Natural killer cell (primary cell): Measurements from ENCODE around the gene ZMAT5. TPM values are rescaled to one million over a fixed set of nuclear protein-coding genes. Genes with fewer than 3 reads are reported as not detected.

Experiments used
- ATAC-seq, 3 donors: fragments of 150-1000 bp in 2 of 3; fragments of 200-7000 bp in 1 of 3; cut with Tn5 transposase; 1 replicate in 1 of 3; 2 replicates in 2 of 3; pipeline ENCODE4 v1.10.0; 2021; ENCODE audit warnings: mild to moderate bottlenecking in 2 of 3, moderate library complexity in 2 of 3
- DNase-seq, 2 donors: peaks; one replicate each; pipeline versions ENCODE4 v3.0.0 to v3.0.0-alpha.2; 2013 to 2021; ENCODE audit warnings: mixed read lengths in 1 of 2
- H3K27ac ChIP-seq: one replicate; pipeline ENCODE4 v1.5.1; 2013; ENCODE audit warnings: mild to moderate bottlenecking, low read length
- H3K27me3 ChIP-seq: one replicate; pipeline ENCODE4 v1.6.1; 2013; ENCODE audit warnings: low read length; ENCODE audit not compliant: control insufficient read depth, insufficient read depth
- H3K36me3 ChIP-seq: one replicate; pipeline ENCODE4 v1.6.1; 2013; ENCODE audit warnings: low read length; ENCODE audit not compliant: control insufficient read depth, insufficient read depth
- H3K4me1 ChIP-seq: one replicate; pipeline ENCODE4 v1.6.1; 2013; ENCODE audit warnings: low read length; ENCODE audit not compliant: control insufficient read depth, insufficient read depth
- H3K4me3 ChIP-seq: one replicate; pipeline ENCODE4 v1.5.1; 2013; ENCODE audit warnings: low read length
- H3K9me3 ChIP-seq: one replicate; pipeline ENCODE4 v1.6.1; 2013; ENCODE audit warnings: low read length; ENCODE audit not compliant: control insufficient read depth, insufficient read depth
- H3K27ac Mint-ChIP-seq, 2 donors: one replicate each; pipeline ENCODE4 v1.8.0; 2022; ENCODE audit warnings: mild to moderate bottlenecking in 2 of 2, mixed read lengths in 2 of 2, moderate library complexity in 1 of 2
- H3K27me3 Mint-ChIP-seq, 2 donors: one replicate each; pipeline ENCODE4 v1.8.0; 2022; ENCODE audit warnings: low read depth in 2 of 2, mixed read lengths in 2 of 2
- H3K36me3 Mint-ChIP-seq: one replicate; pipeline ENCODE4 v1.8.0; 2022; ENCODE audit warnings: mixed read lengths
- H3K4me1 Mint-ChIP-seq, 2 donors: one replicate each; pipeline ENCODE4 v1.8.0; 2022; ENCODE audit warnings: mixed read lengths in 2 of 2
- H3K4me3 Mint-ChIP-seq: one replicate; pipeline ENCODE4 v1.8.0; 2022; ENCODE audit warnings: mild to moderate bottlenecking, moderate library complexity, mixed read lengths
- H3K9me3 Mint-ChIP-seq, 2 donors: one replicate each; pipeline ENCODE4 v1.8.0; 2022; ENCODE audit warnings: mixed read lengths in 2 of 2
- WGBS: methylation state at CpG from one replicate; pipeline ENCODE4 v1.1.7; 2013; ENCODE audit warnings: missing lambda C conversion rate; ENCODE audit not compliant: insufficient coverage; 5-methylcytosine and 5-hydroxymethylcytosine counted together
- intact Hi-C: fragments of 100-400 bp; cut with micrococcal nuclease; formaldehyde crosslinking; loops from one replicate; pipeline ENCODE4 v1.14.2; 2022
- total RNA-seq, 4 donors: library from RNA; stranded (reverse); fragments of 120-200 nt in 1 of 4; gene quantifications; one replicate each; pipeline versions ENCODE4 v1.2.3 to v1.2.4, GENCODE V29; 2013 to 2022
- TF ChIP-seq, protein P1 (sequence below): fragments of 200-600 bp; IDR thresholded peaks from one replicate; pipeline ENCODE4 v1.8.0; 2022; ENCODE audit warnings: antibody characterized with exemption

Gene ZMAT5
- total RNA-seq, 3 donors from 2014 or later (not counting 1 experiment from before 2014, with no cell fraction given) = 15.9 to 20.0 (median 16.0) TPM

DNA sequence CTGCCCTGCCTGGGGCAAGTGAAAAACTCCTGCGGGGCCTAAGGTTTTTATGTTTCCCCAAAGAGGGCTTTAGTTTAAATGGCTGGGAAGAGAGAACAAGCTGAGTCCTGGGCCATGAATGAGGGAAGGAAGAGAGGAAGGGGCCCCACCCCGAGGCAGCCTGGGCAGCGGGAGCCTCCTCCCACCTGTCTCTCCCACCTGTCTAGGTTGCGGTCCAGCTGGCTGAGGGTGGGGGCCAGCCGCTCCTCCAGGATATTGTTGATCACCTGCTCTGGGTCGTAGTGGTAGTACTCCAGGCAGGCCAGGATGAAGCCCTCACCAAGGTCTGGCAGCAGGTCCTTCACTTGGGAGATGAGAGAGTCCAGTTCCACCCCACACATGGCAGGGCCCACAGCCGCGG is 35.0 kb upstream of the ZMAT5 start:
- TF ChIP-seq, protein P1, sequence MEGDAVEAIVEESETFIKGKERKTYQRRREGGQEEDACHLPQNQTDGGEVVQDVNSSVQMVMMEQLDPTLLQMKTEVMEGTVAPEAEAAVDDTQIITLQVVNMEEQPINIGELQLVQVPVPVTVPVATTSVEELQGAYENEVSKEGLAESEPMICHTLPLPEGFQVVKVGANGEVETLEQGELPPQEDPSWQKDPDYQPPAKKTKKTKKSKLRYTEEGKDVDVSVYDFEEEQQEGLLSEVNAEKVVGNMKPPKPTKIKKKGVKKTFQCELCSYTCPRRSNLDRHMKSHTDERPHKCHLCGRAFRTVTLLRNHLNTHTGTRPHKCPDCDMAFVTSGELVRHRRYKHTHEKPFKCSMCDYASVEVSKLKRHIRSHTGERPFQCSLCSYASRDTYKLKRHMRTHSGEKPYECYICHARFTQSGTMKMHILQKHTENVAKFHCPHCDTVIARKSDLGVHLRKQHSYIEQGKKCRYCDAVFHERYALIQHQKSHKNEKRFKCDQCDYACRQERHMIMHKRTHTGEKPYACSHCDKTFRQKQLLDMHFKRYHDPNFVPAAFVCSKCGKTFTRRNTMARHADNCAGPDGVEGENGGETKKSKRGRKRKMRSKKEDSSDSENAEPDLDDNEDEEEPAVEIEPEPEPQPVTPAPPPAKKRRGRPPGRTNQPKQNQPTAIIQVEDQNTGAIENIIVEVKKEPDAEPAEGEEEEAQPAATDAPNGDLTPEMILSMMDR = no peak
- Histone ChIP-seq H3K9me3 (no peaks in the 10 kb centered on the region), H3K4me3 (no peak overlapping the region), H3K4me1 (peaks cover 24% of the 10 kb centered on the region), H3K27me3 (no peaks in the 10 kb centered on the region), H3K36me3 (peaks cover 83% of the 10 kb centered on the region), H3K27ac (no peak overlapping the region)
- no peak for ATAC-seq
- H3K27ac Mint-ChIP-seq = no peak overlapping the region
- intact Hi-C loops = no loop called here
- no peaks in the 10 kb centered on the region for H3K9me3 Mint-ChIP-seq
- 91% methylated on average over 7 of the region's 8 CpGs for WGBS
- H3K36me3 Mint-ChIP-seq = peaks cover 17% of the 10 kb centered on the region
- H3K4me3 Mint-ChIP-seq = no peak overlapping the region
- H3K4me1 Mint-ChIP-seq = peaks cover 7 to 8% of the 10 kb centered on the region in 2 donors
- no peak for DNase-seq
- H3K27me3 Mint-ChIP-seq = no peaks in the 10 kb centered on the region

DNA sequence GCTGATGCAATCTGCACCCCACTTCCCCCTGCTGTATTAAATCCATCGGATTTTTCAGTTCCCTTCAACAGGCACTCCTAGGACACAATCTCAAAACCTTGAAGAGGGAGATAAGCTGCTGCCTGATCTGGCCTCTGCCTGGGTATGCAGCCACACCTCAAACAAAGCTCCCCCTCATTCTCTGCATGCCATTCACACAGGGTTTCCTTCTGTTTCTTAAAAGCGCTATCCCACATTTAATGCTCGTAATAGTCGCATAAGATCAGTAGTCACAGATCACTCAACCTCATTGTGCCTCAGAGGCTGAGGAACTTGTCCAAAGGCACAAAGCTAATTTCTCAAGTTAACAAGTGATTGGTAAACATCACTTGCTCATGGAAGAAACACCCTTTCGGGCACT is 34.3 kb upstream of the ZMAT5 start:
- Histone ChIP-seq H3K27ac (no peak overlapping the region), H3K4me3 (no peak overlapping the region), H3K9me3 (no peaks in the 10 kb centered on the region), H3K27me3 (no peaks in the 10 kb centered on the region), H3K4me1 (peaks cover 24% of the 10 kb centered on the region), H3K36me3 (peaks cover 82% of the 10 kb centered on the region)
- no peaks in the 10 kb centered on the region for H3K27me3 Mint-ChIP-seq
- intact Hi-C loops = no loop called here
- H3K9me3 Mint-ChIP-seq = no peaks in the 10 kb centered on the region
- no peak for DNase-seq
- 97% methylated on average over 5 of the region's 5 CpGs for WGBS
- peaks cover 7 to 8% of the 10 kb centered on the region in 2 donors for H3K4me1 Mint-ChIP-seq
- no peak for ATAC-seq
- H3K36me3 Mint-ChIP-seq = peaks cover 17% of the 10 kb centered on the region
- TF ChIP-seq, protein P1 = no peak
- no peak overlapping the region for H3K27ac Mint-ChIP-seq
- H3K4me3 Mint-ChIP-seq = no peak overlapping the region

DNA sequence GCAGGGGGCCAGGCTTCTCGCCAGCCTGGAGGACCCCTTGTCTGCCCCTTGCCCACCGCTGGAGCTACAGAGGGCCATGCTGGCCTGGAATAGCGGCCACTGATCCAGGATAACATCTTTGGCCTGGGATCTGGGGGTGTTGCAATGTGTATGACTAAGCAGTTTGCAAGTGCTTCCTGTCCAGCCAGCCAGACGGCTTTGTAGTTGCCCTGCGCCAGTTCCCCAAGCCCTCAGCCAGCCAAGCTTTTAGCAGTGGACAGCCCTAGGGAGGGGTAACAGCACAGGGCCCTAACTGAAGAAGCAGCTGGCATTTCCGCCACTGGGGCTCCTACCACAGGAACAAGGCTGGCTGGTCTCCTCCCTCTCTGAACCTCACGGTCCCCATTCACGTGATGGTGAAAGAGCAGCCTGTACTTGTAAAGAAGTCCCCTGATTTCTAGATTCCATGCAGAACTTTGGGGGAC is 32.4 kb upstream of the ZMAT5 start:
- no peaks in the 10 kb centered on the region for H3K9me3 ChIP-seq
- DNase-seq (no peak), ATAC-seq (peak in 2 of 3 donors; percentile 36 to 58)
- Mint-ChIP-seq H3K9me3 (no peaks in the 10 kb centered on the region), H3K36me3 (peaks cover 7% of the 10 kb centered on the region), H3K27me3 (no peaks in the 10 kb centered on the region), H3K4me3 (no peak overlapping the region), H3K4me1 (no peaks in the 10 kb centered on the region), H3K27ac (no peak overlapping the region)
- H3K27ac ChIP-seq = no peak overlapping the region
- H3K4me1 ChIP-seq = peaks cover 24% of the 10 kb centered on the region
- 77% methylated on average over 8 of the region's 8 CpGs for WGBS
- no peak overlapping the region for H3K4me3 ChIP-seq
- peaks cover 73% of the 10 kb centered on the region for H3K36me3 ChIP-seq
- no peaks in the 10 kb centered on the region for H3K27me3 ChIP-seq
- intact Hi-C loops = no loop called here
- TF ChIP-seq, protein P1 = no peak

DNA sequence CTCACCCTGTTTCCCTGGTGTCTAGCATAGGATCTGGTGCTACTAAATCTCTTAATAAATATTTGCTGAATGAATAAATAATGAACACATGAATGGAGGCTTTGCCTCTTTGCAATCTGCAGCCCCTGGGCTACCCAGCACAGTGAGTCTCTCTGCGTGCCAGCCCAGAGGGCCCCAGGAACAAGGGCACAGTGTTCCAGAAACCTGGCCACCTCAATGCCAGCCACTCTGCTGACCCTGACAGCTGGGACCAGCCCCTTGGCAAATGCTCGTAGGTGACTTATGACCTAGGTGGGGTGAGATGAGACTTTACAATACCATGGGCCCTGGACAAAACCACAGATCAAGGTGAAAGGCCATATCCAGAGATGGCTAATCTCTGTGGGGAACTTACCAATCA is 32.0 kb upstream of the ZMAT5 start:
- no peaks in the 10 kb centered on the region for H3K4me1 Mint-ChIP-seq
- Histone ChIP-seq H3K36me3 (peaks cover 69% of the 10 kb centered on the region), H3K27ac (no peak overlapping the region), H3K27me3 (no peaks in the 10 kb centered on the region), H3K9me3 (no peaks in the 10 kb centered on the region), H3K4me1 (peaks cover 24% of the 10 kb centered on the region), H3K4me3 (no peak overlapping the region)
- ATAC-seq (no peak), DNase-seq (no peak)
- TF ChIP-seq, protein P1 = no peak
- 98% methylated on average over 2 of the region's 2 CpGs for WGBS
- intact Hi-C loops = no loop called here
- no peaks in the 10 kb centered on the region for H3K9me3 Mint-ChIP-seq
- H3K4me3 Mint-ChIP-seq = no peak overlapping the region
- H3K27ac Mint-ChIP-seq = peak overlapping the region in 1 of 2 donors; percentile 52
- peaks cover 7% of the 10 kb centered on the region for H3K36me3 Mint-ChIP-seq
- H3K27me3 Mint-ChIP-seq = no peaks in the 10 kb centered on the region
